ENCODE results near the gene GREB1.

GREB1 gene

GRCh38 chr2:11582862-11583752 is 49.3 kb downstream of the GREB1 start:
- Histone ChIP-seq H3K36me3 (ENCODE audit: insufficient read depth, low read length) (no peaks in the 10 kb centered on the region), H3K27ac (ENCODE audit: low read depth, low read length) (peak overlapping the region; percentile 75), H3K4me1 (ENCODE audit: control insufficient read depth, insufficient read depth, low read length, unreplicated experiment) (peaks cover 13% of the 10 kb centered on the region), H3K4me3 (ENCODE audit: low read depth, low read length) (no peak overlapping the region), H3K27me3 (ENCODE audit: insufficient read depth, low read length) (peaks cover 13% of the 10 kb centered on the region), H2AFZ (ENCODE audit: low read length, unreplicated experiment) (no peak overlapping the region), H3K79me2 (ENCODE audit: control insufficient read depth, insufficient read depth, low read length, unreplicated experiment) (no peaks in the 10 kb centered on the region)

GRCh38 chr2:11583840-11584524 is 50.1 kb downstream of the GREB1 start:
- no peaks in the 10 kb centered on the region for H3K36me3 ChIP-seq (ENCODE audit: insufficient read depth, low read length)
- peaks cover 13% of the 10 kb centered on the region for H3K4me1 ChIP-seq (ENCODE audit: control insufficient read depth, insufficient read depth, low read length, unreplicated experiment)
- H3K79me2 ChIP-seq (ENCODE audit: control insufficient read depth, insufficient read depth, low read length, unreplicated experiment) = no peaks in the 10 kb centered on the region
- H3K4me3 ChIP-seq (ENCODE audit: low read depth, low read length) = no peak overlapping the region
- H3K27ac ChIP-seq (ENCODE audit: low read depth, low read length) = peak overlapping the region; percentile 75
- peaks cover 16% of the 10 kb centered on the region for H3K27me3 ChIP-seq (ENCODE audit: insufficient read depth, low read length)
- no peak overlapping the region for H2AFZ ChIP-seq (ENCODE audit: low read length, unreplicated experiment)

GRCh38 chr2:11584525-11585056 is 50.7 kb downstream of the GREB1 start:
- Histone ChIP-seq H3K4me1 (ENCODE audit: control insufficient read depth, insufficient read depth, low read length, unreplicated experiment) (peaks cover 13% of the 10 kb centered on the region), H3K36me3 (ENCODE audit: insufficient read depth, low read length) (no peaks in the 10 kb centered on the region), H3K27ac (ENCODE audit: low read depth, low read length) (no peak overlapping the region), H3K79me2 (ENCODE audit: control insufficient read depth, insufficient read depth, low read length, unreplicated experiment) (no peaks in the 10 kb centered on the region), H2AFZ (ENCODE audit: low read length, unreplicated experiment) (no peak overlapping the region), H3K4me3 (ENCODE audit: low read depth, low read length) (no peak overlapping the region), H3K27me3 (ENCODE audit: insufficient read depth, low read length) (peaks cover 22% of the 10 kb centered on the region)

- Histone ChIP-seq H2AFZ (ENCODE audit: low read length, unreplicated experiment) (no peak overlapping the region), H3K79me2 (ENCODE audit: control insufficient read depth, insufficient read depth, low read length, unreplicated experiment) (no peaks in the 10 kb centered on the region), H3K27ac (ENCODE audit: low read depth, low read length) (no peak overlapping the region), H3K4me1 (ENCODE audit: control insufficient read depth, insufficient read depth, low read length, unreplicated experiment) (peaks cover 13% of the 10 kb centered on the region), H3K4me3 (ENCODE audit: low read depth, low read length) (no peak overlapping the region), H3K27me3 (ENCODE audit: insufficient read depth, low read length) (peaks cover 26% of the 10 kb centered on the region), H3K36me3 (ENCODE audit: insufficient read depth, low read length) (no peaks in the 10 kb centered on the region)
Measured at GRCh38 chr2:11585071-11585470, 51.2 kb downstream of the GREB1 start.

- H3K4me1 ChIP-seq (ENCODE audit: control insufficient read depth, insufficient read depth, low read length, unreplicated experiment) = peaks cover 6% of the 10 kb centered on the region
- H3K4me3 ChIP-seq (ENCODE audit: low read depth, low read length) = no peak overlapping the region
- H3K79me2 ChIP-seq (ENCODE audit: control insufficient read depth, insufficient read depth, low read length, unreplicated experiment) = no peaks in the 10 kb centered on the region
- H3K27me3 ChIP-seq (ENCODE audit: insufficient read depth, low read length) = peaks cover 39% of the 10 kb centered on the region
- H3K27ac ChIP-seq (ENCODE audit: low read depth, low read length) = no peak overlapping the region
- no peak overlapping the region for H2AFZ ChIP-seq (ENCODE audit: low read length, unreplicated experiment)
- H3K36me3 ChIP-seq (ENCODE audit: insufficient read depth, low read length) = no peaks in the 10 kb centered on the region
Measured at GRCh38 chr2:11588228-11589110, 54.6 kb downstream of the GREB1 start.

- Histone ChIP-seq H3K79me2 (ENCODE audit: control insufficient read depth, insufficient read depth, low read length, unreplicated experiment) (no peaks in the 10 kb centered on the region), H3K4me3 (ENCODE audit: low read depth, low read length) (no peak overlapping the region), H3K36me3 (ENCODE audit: insufficient read depth, low read length) (no peaks in the 10 kb centered on the region), H3K27ac (ENCODE audit: low read depth, low read length) (no peak overlapping the region), H3K4me1 (ENCODE audit: control insufficient read depth, insufficient read depth, low read length, unreplicated experiment) (no peaks in the 10 kb centered on the region), H3K27me3 (ENCODE audit: insufficient read depth, low read length) (peaks cover 39% of the 10 kb centered on the region), H2AFZ (ENCODE audit: low read length, unreplicated experiment) (no peak overlapping the region)
Measured at GRCh38 chr2:11589316-11589940, 55.6 kb downstream of the GREB1 start.

- H3K4me3 ChIP-seq (ENCODE audit: low read depth, low read length) = no peak overlapping the region
- H2AFZ ChIP-seq (ENCODE audit: low read length, unreplicated experiment) = no peak overlapping the region
- H3K36me3 ChIP-seq (ENCODE audit: insufficient read depth, low read length) = no peaks in the 10 kb centered on the region
- peaks cover 36% of the 10 kb centered on the region for H3K27me3 ChIP-seq (ENCODE audit: insufficient read depth, low read length)
- H3K27ac ChIP-seq (ENCODE audit: low read depth, low read length) = no peak overlapping the region
- H3K4me1 ChIP-seq (ENCODE audit: control insufficient read depth, insufficient read depth, low read length, unreplicated experiment) = no peaks in the 10 kb centered on the region
- no peaks in the 10 kb centered on the region for H3K79me2 ChIP-seq (ENCODE audit: control insufficient read depth, insufficient read depth, low read length, unreplicated experiment)
Measured at GRCh38 chr2:11590193-11590592, 56.3 kb downstream of the GREB1 start.

- Histone ChIP-seq H3K36me3 (ENCODE audit: insufficient read depth, low read length) (no peaks in the 10 kb centered on the region), H3K79me2 (ENCODE audit: control insufficient read depth, insufficient read depth, low read length, unreplicated experiment) (no peaks in the 10 kb centered on the region), H3K4me3 (ENCODE audit: low read depth, low read length) (no peak overlapping the region), H3K27me3 (ENCODE audit: insufficient read depth, low read length) (peaks cover 30% of the 10 kb centered on the region), H3K4me1 (ENCODE audit: control insufficient read depth, insufficient read depth, low read length, unreplicated experiment) (no peaks in the 10 kb centered on the region), H2AFZ (ENCODE audit: low read length, unreplicated experiment) (no peak overlapping the region), H3K27ac (ENCODE audit: low read depth, low read length) (no peak overlapping the region)
Measured at GRCh38 chr2:11591091-11591490, 57.2 kb downstream of the GREB1 start.

GRCh38 chr2:11592671-11593574 is 59.1 kb downstream of the GREB1 start:
- Histone ChIP-seq H3K4me3 (ENCODE audit: low read depth, low read length) (no peak overlapping the region), H3K27ac (ENCODE audit: low read depth, low read length) (no peak overlapping the region), H2AFZ (ENCODE audit: low read length, unreplicated experiment) (no peak overlapping the region), H3K4me1 (ENCODE audit: control insufficient read depth, insufficient read depth, low read length, unreplicated experiment) (no peaks in the 10 kb centered on the region), H3K79me2 (ENCODE audit: control insufficient read depth, insufficient read depth, low read length, unreplicated experiment) (no peaks in the 10 kb centered on the region), H3K36me3 (ENCODE audit: insufficient read depth, low read length) (no peaks in the 10 kb centered on the region), H3K27me3 (ENCODE audit: insufficient read depth, low read length) (peaks cover 31% of the 10 kb centered on the region)

Measured in ACC112 (cell line).